ENCODE results near the gene DNAJC10. TPM values are rescaled to one million over a fixed set of nuclear protein-coding genes. Genes with fewer than 3 reads are reported as not detected.
A peak's percentile ranks its signal among the peaks of the same experiment; 100 is the strongest.

Gene DNAJC10
- polyA plus RNA-seq, 1 experiment = 22.6 TPM

DNA sequence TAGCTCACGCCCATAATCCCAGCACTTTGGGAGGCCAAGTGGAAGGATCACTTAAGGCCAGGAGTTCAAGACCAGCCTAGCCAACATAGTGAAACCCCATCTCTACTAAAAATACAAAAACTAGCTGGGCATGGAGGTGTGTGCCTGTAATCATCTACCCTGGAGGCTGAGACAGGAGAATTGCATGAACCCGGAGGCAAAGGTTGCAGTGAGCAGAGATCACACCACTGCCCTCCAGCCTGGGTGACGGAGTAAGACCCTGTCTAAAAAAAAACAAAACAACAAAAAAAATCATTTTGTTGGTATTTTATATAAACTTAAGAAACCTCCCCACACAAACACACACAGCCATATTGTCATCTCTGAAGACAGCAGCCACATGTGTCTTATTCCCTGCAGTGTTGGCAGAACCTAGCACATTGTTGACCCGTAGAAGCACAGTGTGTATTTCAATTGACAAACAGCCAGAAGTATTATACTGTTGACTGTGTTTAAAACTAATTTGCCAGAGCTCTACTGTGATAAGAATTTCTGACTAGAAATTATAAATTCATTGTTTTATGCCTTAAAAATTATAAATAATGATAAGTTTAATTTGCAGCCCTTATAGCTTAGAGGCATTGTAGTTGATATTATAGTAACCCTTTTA is 68.1 kb downstream of the DNAJC10 start:
- POLR2A ChIA-PET = no interaction called here
- H3K36me3 ChIP-seq (ENCODE audit: control insufficient read depth, insufficient read depth, low read length) = no peaks in the 10 kb centered on the region
- H3K27me3 ChIP-seq (ENCODE audit: control insufficient read depth, insufficient read depth, low read length) = no peaks in the 10 kb centered on the region
- no peak overlapping the region for H3K4me3 ChIP-seq (ENCODE audit: low read depth, low read length)
- TF ChIP-seq, protein P1, sequence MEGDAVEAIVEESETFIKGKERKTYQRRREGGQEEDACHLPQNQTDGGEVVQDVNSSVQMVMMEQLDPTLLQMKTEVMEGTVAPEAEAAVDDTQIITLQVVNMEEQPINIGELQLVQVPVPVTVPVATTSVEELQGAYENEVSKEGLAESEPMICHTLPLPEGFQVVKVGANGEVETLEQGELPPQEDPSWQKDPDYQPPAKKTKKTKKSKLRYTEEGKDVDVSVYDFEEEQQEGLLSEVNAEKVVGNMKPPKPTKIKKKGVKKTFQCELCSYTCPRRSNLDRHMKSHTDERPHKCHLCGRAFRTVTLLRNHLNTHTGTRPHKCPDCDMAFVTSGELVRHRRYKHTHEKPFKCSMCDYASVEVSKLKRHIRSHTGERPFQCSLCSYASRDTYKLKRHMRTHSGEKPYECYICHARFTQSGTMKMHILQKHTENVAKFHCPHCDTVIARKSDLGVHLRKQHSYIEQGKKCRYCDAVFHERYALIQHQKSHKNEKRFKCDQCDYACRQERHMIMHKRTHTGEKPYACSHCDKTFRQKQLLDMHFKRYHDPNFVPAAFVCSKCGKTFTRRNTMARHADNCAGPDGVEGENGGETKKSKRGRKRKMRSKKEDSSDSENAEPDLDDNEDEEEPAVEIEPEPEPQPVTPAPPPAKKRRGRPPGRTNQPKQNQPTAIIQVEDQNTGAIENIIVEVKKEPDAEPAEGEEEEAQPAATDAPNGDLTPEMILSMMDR (IDR thresholded peaks at IDR 0.05; ENCODE audit: insufficient read depth, low read depth, low read length) = no peak
- CTCF ChIA-PET = interaction anchor here (0.5 to 6.2 kb wide), 9 partner anchors 10 to 291 kb away, joined by 3 to 37 read pairs (median 4); no protein-coding TSS in a partner anchor
- DNase-seq (ENCODE audit: low read depth) = no peak

DNA sequence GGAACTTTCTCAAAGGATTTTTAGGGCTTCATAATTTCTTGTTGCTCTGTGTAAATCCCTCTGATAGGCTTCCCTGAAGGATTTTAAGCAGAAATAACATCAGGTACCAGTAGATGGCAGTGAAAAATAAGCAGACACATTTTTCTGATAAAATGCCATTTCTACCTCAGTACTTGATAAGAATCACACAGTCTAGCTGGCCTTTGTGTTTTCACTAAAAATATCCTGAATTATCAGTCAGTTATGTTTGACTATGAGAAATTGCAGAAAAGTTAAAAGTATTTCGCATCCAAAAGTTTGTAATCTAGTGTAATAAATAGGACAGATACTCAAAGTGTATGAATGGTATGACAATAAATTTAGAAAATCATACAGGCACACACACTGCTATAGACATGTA is 68.7 kb downstream of the DNAJC10 start:
- Histone ChIP-seq H3K27me3 (ENCODE audit: control insufficient read depth, insufficient read depth, low read length) (no peaks in the 10 kb centered on the region), H3K36me3 (ENCODE audit: control insufficient read depth, insufficient read depth, low read length) (no peaks in the 10 kb centered on the region), H3K4me3 (ENCODE audit: low read depth, low read length) (no peak overlapping the region)
- DNase-seq (ENCODE audit: low read depth) = no peak
- TF ChIP-seq, protein P1 (IDR thresholded peaks at IDR 0.05; ENCODE audit: insufficient read depth, low read depth, low read length) = peak; percentile 59
- POLR2A ChIA-PET = no interaction called here
- CTCF ChIA-PET = interaction anchor here (0.6 to 6.2 kb wide), 11 partner anchors 9 to 388 kb away, joined by 3 to 37 read pairs (median 4); no protein-coding TSS in a partner anchor

DNA sequence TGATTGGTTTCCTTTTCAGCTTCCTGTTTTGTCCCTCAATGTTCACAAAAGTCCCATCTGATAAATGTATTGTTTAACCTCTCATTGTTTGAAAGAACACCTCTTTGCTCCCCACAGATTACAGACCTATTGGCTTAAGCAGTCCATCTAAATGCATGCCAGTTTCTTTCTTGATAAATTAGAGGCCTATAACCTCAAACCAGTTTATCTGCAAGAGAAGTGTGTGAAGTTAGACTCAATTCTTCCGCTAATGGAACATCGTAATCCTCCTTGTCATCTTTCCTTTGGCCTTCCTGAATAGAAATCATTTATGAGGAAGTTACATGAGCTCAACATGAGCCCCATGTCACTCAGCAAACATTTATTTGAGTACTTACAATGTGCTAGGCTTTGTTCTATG is 76.4 kb downstream of the DNAJC10 start:
- ChIA-PET CTCF (interaction anchor here (0.5 to 2.2 kb wide), 3 partner anchors 10 to 607 kb away, joined by 3 to 4 read pairs (median 4); no protein-coding TSS in a partner anchor), POLR2A (no interaction called here)

DNA sequence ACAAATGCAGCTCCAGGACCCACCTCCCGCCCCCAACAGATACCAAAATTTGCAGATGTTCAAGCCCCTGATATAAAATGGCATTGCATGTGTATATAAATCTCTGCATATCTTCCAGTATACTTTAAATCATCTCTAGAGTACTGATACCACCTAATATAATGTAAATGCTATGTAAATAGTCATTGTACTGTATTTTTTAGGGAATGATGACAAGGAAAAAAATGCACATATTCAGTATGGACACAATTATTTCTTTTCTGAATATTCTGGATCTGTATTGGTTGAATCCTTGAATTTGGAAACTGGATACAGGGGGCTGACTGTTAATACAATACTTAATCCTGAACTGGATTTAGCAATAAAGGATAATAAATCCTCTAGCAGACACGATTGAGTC is 82.7 kb downstream of the DNAJC10 start:
- no peaks in the 10 kb centered on the region for H3K36me3 ChIP-seq (ENCODE audit: control insufficient read depth, insufficient read depth, low read length)
- TF ChIP-seq, protein P1 (IDR thresholded peaks at IDR 0.05; ENCODE audit: insufficient read depth, low read depth, low read length) = no peak
- H3K4me3 ChIP-seq (ENCODE audit: low read depth, low read length) = no peak overlapping the region
- peaks cover 5% of the 10 kb centered on the region for H3K27me3 ChIP-seq (ENCODE audit: control insufficient read depth, insufficient read depth, low read length)
- ChIA-PET CTCF (no interaction called here), POLR2A (no interaction called here)
- no peak for DNase-seq (ENCODE audit: low read depth)

More for the DNA sequence above, 76.4 kb downstream of the DNAJC10 start:
- TF ChIP-seq, protein P1 (IDR thresholded peaks at IDR 0.05; ENCODE audit: insufficient read depth, low read depth, low read length) = no peak
- no peak overlapping the region for H3K4me3 ChIP-seq (ENCODE audit: low read depth, low read length)
- no peaks in the 10 kb centered on the region for H3K36me3 ChIP-seq (ENCODE audit: control insufficient read depth, insufficient read depth, low read length)
- DNase-seq (ENCODE audit: low read depth) = no peak
- no peaks in the 10 kb centered on the region; the same call in 1 of the 2 replicates for H3K27me3 ChIP-seq (ENCODE audit: control insufficient read depth, insufficient read depth, low read length)

DNA sequence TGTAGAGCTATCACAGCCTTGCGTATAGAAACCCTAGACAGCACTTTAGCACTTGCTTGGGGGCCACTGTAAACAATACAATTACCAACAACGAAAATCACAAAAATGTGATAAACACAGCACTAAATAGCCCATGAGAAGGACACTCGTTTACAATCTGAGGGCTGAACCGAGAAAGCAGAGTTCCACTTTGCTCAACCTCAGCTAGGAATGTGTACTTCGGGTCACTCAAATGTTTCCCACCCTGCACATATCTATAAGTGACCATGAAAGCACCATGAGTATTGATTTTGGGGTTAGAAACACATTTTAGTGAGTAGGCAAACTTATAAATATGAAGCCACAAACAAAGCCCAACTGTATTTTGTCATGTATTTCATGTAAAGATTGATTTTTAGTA is 88.1 kb downstream of the DNAJC10 start:
- no peaks in the 10 kb centered on the region for H3K36me3 ChIP-seq (ENCODE audit: control insufficient read depth, insufficient read depth, low read length)
- no peak for DNase-seq (ENCODE audit: low read depth)
- no peak overlapping the region for H3K4me3 ChIP-seq (ENCODE audit: low read depth, low read length)
- TF ChIP-seq, protein P1 (IDR thresholded peaks at IDR 0.05; ENCODE audit: insufficient read depth, low read depth, low read length) = no peak
- ChIA-PET CTCF (interaction anchor here (1.0 to 1.3 kb wide), 2 partner anchors 14 to 19 kb away, joined by 3 to 4 read pairs; no protein-coding TSS in a partner anchor), POLR2A (interaction anchor here (0.6 kb wide), 1 partner anchor 30 kb away, joined by 3 read pairs; no protein-coding TSS in a partner anchor)
- peaks cover 5% of the 10 kb centered on the region for H3K27me3 ChIP-seq (ENCODE audit: control insufficient read depth, insufficient read depth, low read length)
